RWPE2 (cell line): Measurements from ENCODE around the gene CHST11.

Source experiments
- ATAC-seq: fragments of 200-7000 bp; cut with Tn5 transposase; 3 replicates; pipeline ENCODE4 v1.9.1; 2021; ENCODE audit warnings: low read depth
- DNase-seq: peaks from one replicate; pipeline ENCODE4 v3.0.0-alpha.2; 2020; ENCODE audit warnings: low spot score
- H3K27ac ChIP-seq: fragments of 450-650 bp; 2 replicates; pipeline ENCODE4 v1.5.1; 2017; ENCODE audit warnings: mild to moderate bottlenecking; ENCODE audit not compliant: poor library complexity, severe bottlenecking
- H3K27me3 ChIP-seq: fragments of 250-450 bp; sonication (Bioruptor Pico); 2 replicates; pipeline ENCODE4 v1.5.1; 2021; ENCODE audit warnings: mild to moderate bottlenecking, moderate library complexity; ENCODE audit not compliant: insufficient read depth, poor library complexity, severe bottlenecking
- H3K36me3 ChIP-seq: fragments of 250-450 bp; sonication (Bioruptor Pico); 2 replicates; pipeline ENCODE4 v1.5.1; 2020; ENCODE audit warnings: low read depth, mild to moderate bottlenecking, moderate library complexity
- H3K4me1 ChIP-seq: fragments of 250-450 bp; sonication (Bioruptor Pico); 2 replicates; pipeline ENCODE4 v1.5.1; 2021; ENCODE audit warnings: mild to moderate bottlenecking, moderate library complexity; ENCODE audit not compliant: insufficient read depth, poor library complexity, severe bottlenecking
- H3K4me3 ChIP-seq: fragments of 250-450 bp; sonication (Bioruptor Pico); 2 replicates; pipeline ENCODE4 v1.5.1; 2021; ENCODE audit warnings: mild to moderate bottlenecking, moderate library complexity; ENCODE audit not compliant: severe bottlenecking
- H3K9me3 ChIP-seq: fragments of 250-450 bp; sonication (Bioruptor Pico); 2 replicates; pipeline ENCODE4 v1.5.1; 2021; ENCODE audit warnings: mild to moderate bottlenecking, moderate library complexity; ENCODE audit not compliant: severe bottlenecking
- CTCF ChIP-seq: fragments of 450-650 bp; IDR thresholded peaks from one replicate; pipeline ENCODE4 v1.5.1; 2017; ENCODE audit warnings: mild to moderate bottlenecking, moderate library complexity; ENCODE audit not compliant: poor library complexity, severe bottlenecking

Gene CHST11

GRCh38 chr12:104648756-104649155 is 192.0 kb downstream of the CHST11 start:
- no peak overlapping the region for H3K4me3 ChIP-seq
- DNase-seq: no peak
- H3K9me3 ChIP-seq: no peaks in the 10 kb centered on the region
- H3K27me3 ChIP-seq: no peaks in the 10 kb centered on the region
- no peak for TF ChIP-seq CTCF
- no peak overlapping the region for H3K27ac ChIP-seq
- no peaks in the 10 kb centered on the region for H3K4me1 ChIP-seq
- no peaks in the 10 kb centered on the region for H3K36me3 ChIP-seq
- no peak for ATAC-seq

- no peak overlapping the region for H3K4me3 ChIP-seq
- H3K36me3 ChIP-seq: no peaks in the 10 kb centered on the region
- no peaks in the 10 kb centered on the region for H3K9me3 ChIP-seq
- TF ChIP-seq CTCF: no peak
- H3K27me3 ChIP-seq: no peaks in the 10 kb centered on the region
- ATAC-seq: no peak
- DNase-seq: no peak
- H3K27ac ChIP-seq: no peak overlapping the region
- no peaks in the 10 kb centered on the region for H3K4me1 ChIP-seq
These were observed 192.6 kb downstream of the CHST11 start for GRCh38 chr12:104649217-104649824.

GRCh38 chr12:104649921-104650320 is 193.2 kb downstream of the CHST11 start:
- Histone ChIP-seq H3K9me3 (no peaks in the 10 kb centered on the region), H3K4me1 (no peaks in the 10 kb centered on the region), H3K27me3 (no peaks in the 10 kb centered on the region), H3K4me3 (no peak overlapping the region), H3K27ac (no peak overlapping the region), H3K36me3 (no peaks in the 10 kb centered on the region)
- ATAC-seq (no peak), DNase-seq (no peak)
- TF ChIP-seq CTCF: no peak

GRCh38 chr12:104650541-104650940 is 193.8 kb downstream of the CHST11 start:
- Histone ChIP-seq H3K36me3 (no peaks in the 10 kb centered on the region), H3K27me3 (no peaks in the 10 kb centered on the region), H3K27ac (no peak overlapping the region), H3K4me3 (no peak overlapping the region), H3K9me3 (no peaks in the 10 kb centered on the region), H3K4me1 (no peaks in the 10 kb centered on the region)
- ATAC-seq: no peak
- no peak for DNase-seq
- no peak for TF ChIP-seq CTCF

- H3K9me3 ChIP-seq: no peaks in the 10 kb centered on the region
- no peak for TF ChIP-seq CTCF
- no peaks in the 10 kb centered on the region for H3K27me3 ChIP-seq
- no peak overlapping the region for H3K27ac ChIP-seq
- ATAC-seq: no peak
- H3K4me3 ChIP-seq: no peak overlapping the region
- DNase-seq: no peak
- H3K36me3 ChIP-seq: no peaks in the 10 kb centered on the region
- H3K4me1 ChIP-seq: no peaks in the 10 kb centered on the region
These were observed 195.1 kb downstream of the CHST11 start for GRCh38 chr12:104651811-104652210.
